Measurements from ENCODE around the gene PLEKHG4B.
A peak's percentile ranks its signal among the peaks of the same experiment; 100 is the strongest.
"Not testable (repeated sequence)": the region's sequence is repeated elsewhere in the genome, so short reads cannot be mapped to it uniquely, and the experiment has no call there.

PLEKHG4B gene

DNA sequence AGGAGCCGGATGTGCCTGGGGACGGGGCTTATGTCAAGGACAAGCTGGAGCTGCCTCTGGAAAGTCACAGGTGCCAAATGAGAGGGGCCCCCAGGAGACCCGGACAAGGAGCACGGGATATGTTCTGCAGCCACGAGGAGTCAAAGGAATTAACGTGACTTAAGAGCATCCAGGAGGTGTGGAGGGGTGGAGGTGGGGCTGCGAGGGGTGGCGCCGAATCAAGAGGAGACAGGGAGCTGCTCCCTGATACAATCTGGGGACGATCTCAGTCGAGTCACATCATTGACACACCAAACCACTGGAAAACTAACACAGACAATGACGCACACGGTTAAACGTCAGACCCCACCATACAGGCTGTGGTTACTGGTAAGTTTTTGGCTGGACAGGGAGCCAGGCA is 115.6 kb downstream of the PLEKHG4B start:
- no peak overlapping the region for H3K27ac Mint-ChIP-seq
- no peaks in the 10 kb centered on the region for H3K9me3 Mint-ChIP-seq
- H3K27me3 Mint-ChIP-seq: no peaks in the 10 kb centered on the region
- H3K4me1 Mint-ChIP-seq: peaks cover 22% of the 10 kb centered on the region
- H3K4me3 Mint-ChIP-seq: no peak overlapping the region
- DNase-seq (ENCODE audit: low spot score in 2 of 2) (no peak), ATAC-seq (ENCODE audit: low read depth) (no peak)
- peaks cover 29% of the 10 kb centered on the region for H3K36me3 Mint-ChIP-seq

DNA sequence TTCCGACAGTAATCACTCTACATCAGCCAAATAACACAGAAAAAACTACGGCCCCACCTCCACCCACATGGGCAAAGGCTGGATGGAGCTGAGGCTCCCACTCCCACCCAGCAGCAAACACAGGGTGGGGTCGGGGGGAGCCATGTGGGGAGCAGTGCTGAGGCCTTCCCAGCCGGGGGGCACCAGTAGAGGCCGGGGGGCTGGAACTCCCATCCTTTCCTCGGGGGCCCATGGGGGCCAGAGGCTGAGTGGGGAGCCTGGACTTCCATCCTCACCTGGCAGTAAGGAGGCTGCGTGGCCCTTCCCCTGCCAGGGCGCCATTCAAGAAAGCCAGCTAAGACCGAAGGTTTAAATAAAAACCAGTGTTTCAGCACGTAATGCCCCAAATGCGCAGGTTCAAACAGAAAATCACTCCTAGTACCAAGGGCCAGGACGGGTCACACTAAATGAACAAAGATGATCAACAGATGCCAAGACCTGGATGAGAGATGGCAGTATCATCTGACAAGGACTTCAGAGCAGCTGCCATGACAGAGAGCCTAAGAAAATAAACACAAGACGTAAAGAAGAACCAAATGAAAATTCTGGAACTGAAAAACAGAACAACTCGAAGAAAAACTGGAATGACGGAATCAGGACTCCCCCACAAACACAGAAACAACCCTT is 116.6 kb downstream of the PLEKHG4B start:
- DNase-seq (ENCODE audit: low spot score in 2 of 2): no peak
- Mint-ChIP-seq H3K9me3 (no peaks in the 10 kb centered on the region), H3K4me1 (peaks cover 20% of the 10 kb centered on the region), H3K36me3 (peaks cover 30% of the 10 kb centered on the region), H3K27me3 (no peaks in the 10 kb centered on the region), H3K27ac (no peak overlapping the region), H3K4me3 (no peak overlapping the region)
- ATAC-seq (ENCODE audit: low read depth): no peak

GRCh38 chr5:213803-214395 is 121.9 kb downstream of the PLEKHG4B start:
- no peaks in the 10 kb centered on the region for H3K27me3 Mint-ChIP-seq
- H3K36me3 Mint-ChIP-seq: peaks cover 13% of the 10 kb centered on the region
- H3K27ac Mint-ChIP-seq: no peak overlapping the region
- DNase-seq (ENCODE audit: low spot score in 2 of 2) (no peak), ATAC-seq (ENCODE audit: low read depth) (no peak)
- H3K9me3 Mint-ChIP-seq: no peaks in the 10 kb centered on the region
- H3K4me3 Mint-ChIP-seq: peak overlapping the region; percentile 11
- peaks cover 33% of the 10 kb centered on the region for H3K4me1 Mint-ChIP-seq

- Mint-ChIP-seq H3K36me3 (peaks cover 11% of the 10 kb centered on the region), H3K4me3 (peak overlapping the region; percentile 39), H3K4me1 (peaks cover 33% of the 10 kb centered on the region)
- not testable (repeated sequence) for H3K27me3 Mint-ChIP-seq; H3K9me3 Mint-ChIP-seq; ATAC-seq (ENCODE audit: low read depth); DNase-seq (ENCODE audit: low spot score in 2 of 2); H3K27ac Mint-ChIP-seq
These were observed 123.3 kb downstream of the PLEKHG4B start for GRCh38 chr5:215256-215655.

- H3K27me3 Mint-ChIP-seq; H3K27ac Mint-ChIP-seq; H3K9me3 Mint-ChIP-seq; ATAC-seq (ENCODE audit: low read depth); DNase-seq (ENCODE audit: low spot score in 2 of 2): not testable (repeated sequence)
- Mint-ChIP-seq H3K36me3 (peaks cover 11% of the 10 kb centered on the region), H3K4me3 (peak overlapping the region; percentile 53), H3K4me1 (peaks cover 31% of the 10 kb centered on the region)
These were observed 124.1 kb downstream of the PLEKHG4B start for GRCh38 chr5:216076-216475.

- Mint-ChIP-seq H3K27ac (peak within 1 kb of the TSS; percentile 91), H3K36me3 (peaks cover 11% of the 10 kb centered on the region), H3K4me1 (peaks cover 35% of the 10 kb centered on the region), H3K4me3 (peak within 1 kb of the TSS; percentile 91)
- DNase-seq (ENCODE audit: low spot score in 2 of 2) (peak; percentile 98 to 99), ATAC-seq (ENCODE audit: low read depth) (peak; percentile 87)
- not testable (repeated sequence) for H3K9me3 Mint-ChIP-seq, H3K27me3 Mint-ChIP-seq
These were observed 125.8 kb downstream of the PLEKHG4B start, which contains the start of the genes CCDC127 and SDHA for GRCh38 chr5:217494-218456. Gene CCDC127, minus strand, starts transcription at chr5:218153. Its CDS starts 1,304 bp downstream, at chr5:216849. Gene SDHA, plus strand, starts transcription at chr5:218320. Its CDS starts 36 bp downstream, at chr5:218356.

DNA sequence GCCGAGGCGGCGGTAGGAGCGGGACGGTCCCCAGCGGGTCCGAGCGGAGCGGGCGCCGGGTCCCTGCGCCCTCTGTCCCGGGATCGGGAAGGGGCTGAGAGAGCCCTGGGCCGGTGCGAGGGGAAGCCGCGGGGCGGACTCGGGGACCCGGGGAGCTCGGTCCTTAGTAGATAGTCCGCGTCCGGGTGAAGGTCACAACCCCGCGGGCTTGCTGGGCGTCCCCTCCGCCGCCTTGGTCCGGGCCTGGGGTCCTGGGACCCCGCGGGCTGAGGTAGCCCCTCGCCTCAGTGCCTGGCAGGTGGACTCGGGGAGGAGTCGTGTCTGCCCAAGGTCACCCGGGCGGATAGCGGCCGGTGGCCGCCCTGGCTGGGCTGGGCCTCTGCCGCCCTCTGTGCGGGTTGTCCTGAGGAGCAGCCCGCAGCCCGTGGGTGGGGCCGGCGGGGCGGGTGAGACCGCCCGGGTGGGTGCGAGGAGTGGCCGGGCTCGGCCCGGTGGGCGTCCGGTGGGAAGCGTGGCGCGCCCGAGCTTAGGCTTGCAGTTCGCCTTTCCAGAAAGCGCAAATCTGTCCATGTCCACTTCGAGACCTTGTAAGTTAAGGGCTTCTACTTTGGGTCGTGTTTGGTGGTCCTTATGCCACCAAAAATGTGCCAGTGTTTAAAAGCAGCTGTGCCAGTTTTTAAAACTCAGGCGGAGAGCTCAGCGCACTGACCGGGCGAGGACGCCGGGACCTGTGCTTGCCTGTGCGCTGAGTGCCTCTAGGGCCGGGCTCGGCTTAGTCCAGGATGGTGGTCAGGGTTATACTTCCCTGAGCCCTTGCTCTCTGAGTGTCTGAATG is 126.7 kb downstream of the PLEKHG4B start:
- Mint-ChIP-seq H3K4me1 (peaks cover 39% of the 10 kb centered on the region), H3K4me3 (peak overlapping the region; percentile 91), H3K9me3 (no peaks in the 10 kb centered on the region), H3K36me3 (peaks cover 8% of the 10 kb centered on the region), H3K27me3 (no peaks in the 10 kb centered on the region), H3K27ac (peak overlapping the region; percentile 91)
- ATAC-seq (ENCODE audit: low read depth) (no peak), DNase-seq (ENCODE audit: low spot score in 2 of 2) (peak; percentile 9 to 23)

- DNase-seq (ENCODE audit: low spot score in 2 of 2): no peak
These were observed 127.5 kb downstream of the PLEKHG4B start for GRCh38 chr5:219460-219863.

GRCh38 chr5:219991-220390 is 128.0 kb downstream of the PLEKHG4B start:
- Mint-ChIP-seq H3K27me3 (no peaks in the 10 kb centered on the region), H3K4me3 (peak overlapping the region; percentile 91), H3K9me3 (no peaks in the 10 kb centered on the region), H3K4me1 (peaks cover 28% of the 10 kb centered on the region), H3K36me3 (peaks cover 8% of the 10 kb centered on the region), H3K27ac (peak overlapping the region; percentile 82)
- ATAC-seq (ENCODE audit: low read depth) (no peak), DNase-seq (ENCODE audit: low spot score in 2 of 2) (no peak)

More at GRCh38 chr5:219460-219863, 127.5 kb downstream of the PLEKHG4B start:
- peaks cover 4% of the 10 kb centered on the region for H3K36me3 Mint-ChIP-seq
- H3K4me1 Mint-ChIP-seq: peaks cover 31% of the 10 kb centered on the region
- H3K4me3 Mint-ChIP-seq: peak overlapping the region; percentile 91
- no peaks in the 10 kb centered on the region for H3K9me3 Mint-ChIP-seq
- peak overlapping the region; percentile 82 for H3K27ac Mint-ChIP-seq
- ATAC-seq (ENCODE audit: low read depth): no peak
- H3K27me3 Mint-ChIP-seq: no peaks in the 10 kb centered on the region

DNA sequence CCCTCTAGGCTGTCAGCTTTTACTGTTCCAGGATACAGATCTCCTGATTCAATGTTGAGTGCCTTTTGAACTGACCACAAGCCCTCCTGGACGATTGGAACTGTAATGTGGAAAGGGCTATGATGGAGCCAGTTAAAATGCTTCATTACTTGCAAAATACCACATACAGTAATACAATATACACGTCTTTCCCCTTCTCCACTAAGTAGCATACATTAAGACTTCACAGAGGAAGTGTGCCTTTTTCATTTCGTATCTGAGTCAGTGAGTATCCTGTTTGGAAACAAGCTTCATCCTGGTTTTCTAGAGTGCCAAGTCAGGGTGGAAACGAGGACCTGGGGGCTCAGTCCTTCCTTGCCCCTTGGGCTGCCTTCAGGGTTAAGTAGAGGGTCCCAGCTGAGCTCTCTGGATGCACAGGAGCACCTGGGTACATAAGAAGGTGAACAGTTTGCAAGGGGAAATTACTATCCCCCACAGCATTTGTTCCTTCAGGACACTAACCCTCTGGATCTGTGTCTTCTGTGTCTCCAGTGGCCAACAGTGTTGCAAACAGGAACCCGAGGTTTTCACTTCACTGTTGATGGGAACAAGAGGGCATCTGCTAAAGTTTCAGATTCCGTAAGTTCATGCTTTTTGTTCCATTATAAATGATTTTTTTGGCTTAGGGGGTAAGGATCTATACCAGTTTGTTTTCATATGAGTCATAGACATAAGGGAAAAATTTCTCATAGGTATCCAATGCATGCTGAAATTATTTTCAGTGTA is 131.2 kb downstream of the PLEKHG4B start:
- not testable (repeated sequence) for H3K4me3 Mint-ChIP-seq

GRCh38 chr5:223791-224190 is 131.8 kb downstream of the PLEKHG4B start:
- ATAC-seq (ENCODE audit: low read depth) (no peak), DNase-seq (ENCODE audit: low spot score in 2 of 2) (no peak)
- no peak overlapping the region for H3K27ac Mint-ChIP-seq
- no peak overlapping the region for H3K4me3 Mint-ChIP-seq
- no peaks in the 10 kb centered on the region for H3K9me3 Mint-ChIP-seq
- peaks cover 14% of the 10 kb centered on the region for H3K4me1 Mint-ChIP-seq
- H3K36me3 Mint-ChIP-seq: peaks cover 23% of the 10 kb centered on the region
- no peaks in the 10 kb centered on the region for H3K27me3 Mint-ChIP-seq

More for the DNA sequence above, 131.2 kb downstream of the PLEKHG4B start:
- not testable (repeated sequence) for ATAC-seq (ENCODE audit: low read depth); H3K9me3 Mint-ChIP-seq; H3K27ac Mint-ChIP-seq; H3K27me3 Mint-ChIP-seq; DNase-seq (ENCODE audit: low spot score in 2 of 2)
- H3K4me1 Mint-ChIP-seq: peaks cover 14% of the 10 kb centered on the region
- peaks cover 22% of the 10 kb centered on the region for H3K36me3 Mint-ChIP-seq

DNA sequence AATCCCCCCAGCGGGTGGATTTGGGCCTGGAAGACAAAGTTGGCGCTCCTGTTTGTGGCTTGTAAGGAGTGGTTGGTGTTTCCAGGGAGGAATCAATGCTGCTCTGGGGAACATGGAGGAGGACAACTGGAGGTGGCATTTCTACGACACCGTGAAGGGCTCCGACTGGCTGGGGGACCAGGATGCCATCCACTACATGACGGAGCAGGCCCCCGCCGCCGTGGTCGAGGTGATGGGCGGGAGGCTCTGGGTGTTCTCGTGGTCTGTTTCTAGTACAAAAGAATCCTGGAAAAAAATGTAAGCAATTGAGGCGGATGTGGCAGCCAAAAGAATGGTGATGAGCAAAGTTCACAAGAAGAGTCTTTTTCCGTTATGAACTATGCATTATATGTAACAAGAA is 133.4 kb downstream of the PLEKHG4B start:
- H3K27ac Mint-ChIP-seq: no peak overlapping the region
- ATAC-seq (ENCODE audit: low read depth): no peak
- no peak for DNase-seq (ENCODE audit: low spot score in 2 of 2)
- peak overlapping the region; percentile 11 for H3K4me3 Mint-ChIP-seq
- peaks cover 9% of the 10 kb centered on the region for H3K4me1 Mint-ChIP-seq
- no peaks in the 10 kb centered on the region for H3K9me3 Mint-ChIP-seq
- H3K36me3 Mint-ChIP-seq: peaks cover 29% of the 10 kb centered on the region
- no peaks in the 10 kb centered on the region for H3K27me3 Mint-ChIP-seq

- DNase-seq (ENCODE audit: low spot score in 2 of 2); H3K27ac Mint-ChIP-seq; H3K9me3 Mint-ChIP-seq; ATAC-seq (ENCODE audit: low read depth); H3K4me1 Mint-ChIP-seq; H3K27me3 Mint-ChIP-seq; H3K4me3 Mint-ChIP-seq: not testable (repeated sequence)
- peaks cover 35% of the 10 kb centered on the region for H3K36me3 Mint-ChIP-seq
These were observed 135.4 kb downstream of the PLEKHG4B start for GRCh38 chr5:227375-227774.

All from memory B cell (primary cell).